ENCODE results near the gene CDK5RAP3.
A peak's percentile ranks its signal among the peaks of the same experiment; 100 is the strongest.

Gene CDK5RAP3

DNA sequence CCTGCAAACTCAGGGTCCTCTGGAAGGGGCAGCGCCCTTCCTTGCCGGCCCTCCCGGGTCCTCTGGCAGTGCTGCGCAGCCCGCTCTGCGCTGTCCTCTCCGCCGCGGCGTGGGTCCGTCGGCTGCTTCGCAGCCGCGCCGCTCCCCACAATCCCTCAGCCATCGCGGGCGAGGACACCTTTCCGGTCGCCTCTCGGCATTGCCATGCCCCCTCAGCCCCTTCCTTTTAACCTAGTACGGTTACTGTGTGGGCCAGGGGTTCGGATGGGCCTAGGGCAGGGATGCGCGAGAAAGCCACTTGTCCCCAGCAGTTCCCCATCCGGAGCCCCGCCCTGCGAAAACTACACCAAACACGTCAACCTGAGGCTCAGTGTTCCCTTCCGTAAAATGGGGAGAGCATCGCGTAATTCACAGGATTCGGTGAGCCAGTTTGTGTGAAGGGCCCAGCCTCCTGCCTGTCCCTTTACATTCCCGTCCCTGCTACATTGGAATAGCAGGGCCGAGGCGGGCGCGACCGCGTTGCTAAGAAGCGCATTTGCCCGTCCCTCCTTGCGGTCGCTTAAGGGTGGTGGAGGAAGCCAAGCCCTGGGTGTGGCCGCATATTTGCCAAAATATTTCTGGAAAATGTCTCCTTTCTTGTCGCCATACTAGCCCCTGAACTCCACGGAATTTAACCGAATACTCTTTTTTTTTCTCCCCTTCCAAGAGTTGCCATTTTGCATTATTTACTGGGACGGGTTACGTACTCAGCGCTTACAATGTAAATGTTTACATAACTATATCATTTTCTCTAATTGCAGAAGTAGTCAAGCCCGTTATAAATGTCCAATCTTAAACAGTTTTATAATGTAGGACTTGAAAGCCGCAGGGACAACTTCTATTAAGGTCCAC lies 53.5 kb downstream of the CDK5RAP3 start:
- no peak for DNase-seq (ENCODE audit: low read depth in 2 of 2)

DNA sequence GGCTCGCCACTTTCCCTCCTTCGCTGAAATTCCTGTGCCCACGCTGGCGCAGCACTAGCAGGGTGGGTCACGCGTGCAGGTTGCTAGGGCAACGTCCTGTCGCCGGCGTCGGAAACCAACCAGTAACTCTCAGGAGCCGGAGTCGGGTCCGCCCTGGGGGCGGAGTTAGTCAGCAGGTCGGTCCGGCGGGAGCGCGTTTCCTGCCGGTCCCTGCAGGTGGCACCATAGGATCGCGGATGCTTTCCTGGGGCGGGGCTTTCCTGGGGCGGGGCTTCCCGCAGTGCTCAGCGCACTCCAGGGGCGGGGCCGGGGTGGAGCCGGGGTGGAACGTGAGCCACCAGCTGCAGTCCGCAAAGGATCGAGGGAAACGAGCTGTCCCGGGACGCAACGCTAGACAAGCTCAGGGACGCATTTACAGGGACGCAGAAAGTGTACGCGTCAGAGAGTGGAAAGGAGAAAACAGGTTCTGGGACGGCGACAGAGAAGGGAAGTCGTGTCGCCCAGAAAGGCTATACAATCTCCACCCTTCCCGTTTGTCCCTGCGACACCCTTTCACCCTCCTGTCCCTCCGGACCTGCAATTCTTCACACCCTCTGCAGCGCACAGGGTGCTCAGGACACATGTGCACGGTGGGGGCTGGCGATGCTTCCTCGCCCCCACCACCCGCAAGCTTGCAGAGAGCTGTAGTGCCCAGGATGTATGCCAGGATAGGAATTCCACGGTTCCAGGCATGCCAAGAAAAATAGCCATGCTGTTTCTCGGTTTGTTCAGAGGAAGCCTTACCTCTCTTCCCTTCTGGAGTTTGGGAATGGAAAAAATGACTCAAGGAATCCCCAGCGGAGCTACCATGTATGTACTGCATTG lies 54.4 kb downstream of the CDK5RAP3 start:
- DNase-seq (ENCODE audit: low read depth in 2 of 2) = peak; percentile 97 to 98

DNA sequence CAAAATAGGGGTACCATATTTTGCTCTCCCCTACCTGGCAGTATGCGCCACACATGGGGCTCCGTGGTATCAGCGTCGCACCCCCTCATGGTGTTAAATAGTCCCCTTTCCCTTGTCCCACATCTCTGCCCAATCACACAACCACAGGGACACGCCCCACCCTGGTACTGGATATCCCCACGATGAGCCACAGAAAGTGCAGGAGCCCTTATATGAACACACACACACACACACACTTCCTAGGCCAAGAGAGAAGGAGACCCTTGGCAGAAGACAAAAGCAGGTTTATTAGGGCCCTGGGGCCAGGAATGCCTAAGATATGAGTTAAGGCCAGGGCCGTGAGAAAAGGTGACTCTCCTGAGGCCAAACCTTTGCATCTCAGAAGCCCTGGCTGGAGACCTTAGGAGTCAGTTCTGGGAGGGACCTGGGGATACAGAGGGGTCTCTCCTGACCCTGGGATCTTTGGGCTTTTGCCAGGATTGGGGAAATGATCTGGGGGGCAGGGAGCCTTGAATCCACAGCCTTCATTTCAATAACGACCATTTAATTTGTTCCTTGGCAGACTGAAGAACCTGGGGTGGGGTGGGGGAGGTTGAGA lies 55.1 kb downstream of the CDK5RAP3 start:
- no peak for DNase-seq (ENCODE audit: low read depth in 2 of 2)

DNA sequence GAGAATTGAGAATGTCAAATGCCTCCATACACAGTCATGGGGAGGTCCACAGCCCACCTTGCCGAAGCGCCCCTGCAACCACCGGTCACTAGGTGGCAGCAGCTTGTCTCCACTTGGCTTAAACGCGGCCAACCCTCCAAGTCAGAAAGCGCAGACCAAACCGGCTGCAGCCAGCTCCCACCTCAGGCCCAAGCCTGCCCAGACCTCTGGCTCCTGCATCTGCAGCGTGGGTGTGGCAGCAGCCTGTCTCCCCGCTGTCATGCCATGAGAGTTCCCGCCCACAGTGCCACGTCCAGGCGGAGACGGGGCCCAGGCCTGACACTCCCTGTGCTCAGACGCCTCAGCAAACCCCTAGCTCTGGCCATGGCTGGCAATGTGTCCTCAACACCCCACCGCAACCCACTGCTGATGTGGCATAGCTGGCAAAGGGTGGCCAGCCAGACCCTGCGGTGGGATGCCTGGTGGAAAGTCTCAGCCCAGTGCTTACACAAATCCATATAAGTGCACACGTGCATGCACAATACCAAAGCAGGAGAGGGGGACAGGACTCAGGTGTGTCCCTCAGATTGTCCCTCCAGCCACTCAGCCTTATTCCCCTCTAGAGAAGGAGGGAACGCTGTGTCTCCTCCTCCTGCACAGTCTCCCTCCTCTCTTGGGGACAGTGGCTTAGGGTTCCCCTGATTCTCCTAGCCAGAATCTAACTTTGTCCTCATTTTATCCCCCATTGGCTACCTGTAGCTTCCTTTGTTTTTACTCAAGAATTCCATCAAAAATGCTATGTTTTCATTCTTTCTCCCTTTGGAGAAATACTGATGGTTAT lies 55.8 kb downstream of the CDK5RAP3 start:
- DNase-seq (ENCODE audit: low read depth in 2 of 2) = no peak

- DNase-seq (ENCODE audit: low read depth in 2 of 2) = no peak
Observed at GRCh38 chr17:48027322-48027981, 56.5 kb downstream of the CDK5RAP3 start.

DNA sequence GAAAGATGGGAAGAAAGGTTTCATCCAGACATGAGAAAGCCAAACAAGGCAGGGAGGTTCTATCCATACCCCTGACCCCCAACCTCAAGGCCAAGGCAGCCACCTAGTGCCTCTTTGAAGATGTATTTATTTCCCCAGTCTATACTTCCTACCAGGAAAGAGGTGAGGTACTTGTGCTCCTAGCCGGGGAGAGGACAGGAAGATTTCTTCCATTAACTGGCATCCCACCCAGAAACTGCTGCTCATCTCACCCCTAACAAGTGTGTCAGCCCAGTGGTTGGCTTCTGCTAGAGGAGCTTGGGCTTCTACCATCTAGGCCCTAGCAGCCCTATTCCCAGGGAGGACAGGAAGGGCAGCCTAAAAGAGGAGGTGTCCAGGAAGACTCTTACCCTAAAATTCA lies 57.8 kb downstream of the CDK5RAP3 start:
- DNase-seq (ENCODE audit: low read depth in 2 of 2) = no peak

- DNase-seq (ENCODE audit: low read depth in 2 of 2) = no peak
Observed at GRCh38 chr17:48030531-48030930, 59.6 kb downstream of the CDK5RAP3 start.
